GM23248 (cell line): ENCODE results near the gene INCA1. TPM values are rescaled to one million over a fixed set of nuclear protein-coding genes. Genes with fewer than 3 reads are reported as not detected.

Experiments used
- DNase-seq: peaks from one replicate; pipeline ENCODE4 v3.0.0-alpha.2; 2015
- H2AFZ ChIP-seq: fragments of 200-600 bp; sonication (generic); 2 replicates; pipeline ENCODE4 v1.6.1; 2016; ENCODE audit warnings: antibody characterized with exemption
- H3F3A ChIP-seq: fragments of 200-600 bp; sonication (generic); 2 replicates; pipeline ENCODE4 v1.6.1; 2016; ENCODE audit warnings: mild to moderate bottlenecking, antibody characterized with exemption, mixed run types; ENCODE audit not compliant: insufficient read depth
- H3K27ac ChIP-seq: fragments of 200-600 bp; sonication (generic); 2 replicates; pipeline ENCODE4 v1.5.1; 2016; ENCODE audit warnings: mild to moderate bottlenecking
- H3K27me3 ChIP-seq: fragments of 200-600 bp; sonication (generic); replicated peaks from 2 replicates; pipeline ENCODE4 v1.6.1; 2016; ENCODE audit warnings: mild to moderate bottlenecking; ENCODE audit not compliant: insufficient read depth
- H3K36me3 ChIP-seq: fragments of 200-600 bp; sonication (generic); 2 replicates; pipeline ENCODE4 v1.6.1; 2016; ENCODE audit warnings: low read depth, mild to moderate bottlenecking
- H3K4me1 ChIP-seq: fragments of 200-600 bp; sonication (generic); 2 replicates; pipeline ENCODE4 v1.6.1; 2016; ENCODE audit warnings: mild to moderate bottlenecking; ENCODE audit not compliant: insufficient read depth
- H3K4me2 ChIP-seq: fragments of 200-600 bp; sonication (generic); one replicate; pipeline ENCODE4 v1.6.1; 2016; ENCODE audit warnings: mild to moderate bottlenecking; ENCODE audit not compliant: unreplicated experiment
- H3K4me3 ChIP-seq: fragments of 200-600 bp; sonication (generic); 2 replicates; pipeline ENCODE4 v1.5.1; 2016; ENCODE audit warnings: mild to moderate bottlenecking
- H3K79me2 ChIP-seq: fragments of 200-600 bp; sonication (generic); 2 replicates; pipeline ENCODE4 v1.6.1; 2016; ENCODE audit warnings: mild to moderate bottlenecking; ENCODE audit not compliant: insufficient read depth
- H3K9ac ChIP-seq: fragments of 200-600 bp; sonication (generic); 2 replicates; pipeline ENCODE4 v1.6.1; 2016; ENCODE audit warnings: mild to moderate bottlenecking
- H3K9me2 ChIP-seq: fragments of 200-600 bp; sonication (generic); 2 replicates; pipeline ENCODE4 v1.6.1; 2016; ENCODE audit warnings: mixed run types, mild to moderate bottlenecking, moderate library complexity; ENCODE audit not compliant: insufficient read depth
- H3K9me3 ChIP-seq: fragments of 200-600 bp; sonication (generic); one replicate; pipeline ENCODE4 v1.6.1; 2017; ENCODE audit warnings: low read depth
- H4K20me1 ChIP-seq: fragments of 200-600 bp; sonication (generic); 2 replicates; pipeline ENCODE4 v1.6.0; 2016; ENCODE audit not compliant: insufficient read depth
- EZH2 ChIP-seq: fragments of 200-600 bp; sonication (generic); IDR thresholded peaks from 2 replicates; pipeline ENCODE4 v1.6.1; 2018; ENCODE audit warnings: antibody characterized with exemption, mild to moderate bottlenecking; ENCODE audit not compliant: insufficient read depth, poor library complexity, severe bottlenecking
- EZH2phosphoT487 ChIP-seq: fragments of 200-600 bp; sonication (generic); IDR thresholded peaks from 2 replicates; pipeline ENCODE4 v1.6.1; 2018; ENCODE audit warnings: antibody characterized with exemption, moderate library complexity, mild to moderate bottlenecking, low read depth; ENCODE audit not compliant: insufficient read depth
- WGBS, 2 experiments: methylation state at CpG; one replicate each; pipeline ENCODE4 v1.1.6; 2015 to 2017; ENCODE audit warnings: low lambda C conversion rate in 2 of 2, low coverage in 1 of 2; ENCODE audit errors: missing lambda C conversion rate in 2 of 2; 5-methylcytosine and 5-hydroxymethylcytosine counted together
- in situ Hi-C: fragments of 300-500 bp; cut with MboI; formaldehyde crosslinking; loops from 2 replicates; pipeline ENCODE4 v1.15.0; 2020
- polyA plus RNA-seq: library from polyadenylated mRNA; unstranded; fragments of >200 nt; fragmentation: Nextera tagmentation; extraction: Ambion mirVana; gene quantifications from 2 replicates; pipeline ENCODE4 v1.2.1, GENCODE V29; 2016
- total RNA-seq: library from RNA; depleted of rRNA; stranded (reverse); fragments of >200 nt; shearing (Covaris generic); gene quantifications from 2 replicates; pipeline ENCODE4 v1.2.3, GENCODE V29; 2014; rRNA removed

INCA1 gene
- 0.32 and 1.0 TPM in 2 replicates for total RNA-seq
- 0.51 and 1.2 TPM in 2 replicates for polyA plus RNA-seq

DNA sequence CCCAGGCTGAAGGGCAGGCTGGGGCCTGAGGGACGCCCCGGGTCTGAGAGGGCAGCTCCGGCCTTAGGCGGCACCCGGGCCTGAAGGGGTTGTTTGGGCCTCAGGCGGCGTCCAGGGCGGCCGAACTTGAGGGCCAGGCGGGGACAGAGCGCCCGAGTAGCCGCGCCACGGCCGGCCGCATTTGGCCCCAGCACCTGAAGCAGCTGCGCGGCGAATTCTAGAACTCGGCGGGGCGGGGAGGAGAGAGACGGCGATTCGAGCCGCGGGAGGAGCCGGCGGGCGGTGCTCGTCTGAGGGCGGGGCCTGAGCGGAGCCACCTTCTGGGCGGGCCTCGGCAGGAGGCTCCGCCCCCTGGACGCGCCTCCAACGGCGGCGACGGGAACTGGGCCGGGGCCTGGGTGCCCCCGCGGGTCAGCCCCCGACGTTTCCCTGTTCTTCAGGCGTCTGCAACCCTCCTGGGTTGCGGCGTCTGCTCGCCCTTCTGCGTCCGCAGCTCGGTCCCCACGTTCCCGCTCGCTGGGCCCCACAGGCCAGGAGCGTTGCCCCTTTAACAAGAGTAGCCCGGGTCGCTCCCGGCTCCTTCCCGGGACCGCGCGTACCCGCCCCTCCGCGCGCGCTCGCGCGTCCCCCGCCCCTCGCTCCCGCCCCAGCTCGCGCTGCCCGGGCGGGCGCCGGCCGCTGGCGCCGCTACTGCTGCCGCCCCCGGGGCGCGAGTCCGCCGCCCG lies at the start of gene INCA1, which contains the start of gene KIF1C:
INCA1 (minus strand) TSS at position 221 of the 725 bp plus-strand sequence. CDS start 3,085 bp downstream, outside the sequence.
KIF1C (plus strand) TSS at position 649 of the 725 bp plus-strand sequence. CDS start 2,297 bp downstream, outside the sequence.
- Histone ChIP-seq H3F3A (no peaks in the 10 kb centered on the region), H3K9me3 (no peaks in the 10 kb centered on the region), H3K4me3 (peak within 1 kb of the TSS; percentile 94), H3K27ac (0 out of 2 replicates have a peak within 1 kb of the TSS, but pooled peaks have one; percentile 18), H3K4me2 (peak within 1 kb of the TSS; percentile 86), H2AFZ (peak within 1 kb of the TSS; percentile 73), H4K20me1 (no peaks in the 10 kb centered on the region), H3K9ac (peak within 1 kb of the TSS; percentile 80), H3K79me2 (peaks cover 42% of the 10 kb centered on the region), H3K27me3 (no peaks in the 10 kb centered on the region), H3K9me2 (no peaks in the 10 kb centered on the region), H3K36me3 (no peaks in the 10 kb centered on the region; the same call in 1 of the 2 replicates), H3K4me1 (peaks cover 13% of the 10 kb centered on the region; the same call in 1 of the 2 replicates)
- in situ Hi-C loops: no loop called here
- TF ChIP-seq EZH2phosphoT487 (no peak), EZH2 (no peak)
- DNase-seq: peak; percentile 97
- 1 to 2% methylated on average over 35 of the region's 93 CpGs for WGBS, 2 experiments

GRCh38 chr17:5045496-5045895 lies 48.2 kb upstream of the INCA1 start:
- no peak overlapping the region for H3K9ac ChIP-seq
- no peaks in the 10 kb centered on the region for H3K36me3 ChIP-seq
- H3K27ac ChIP-seq: no peak overlapping the region
- H3K4me2 ChIP-seq: no peak overlapping the region
- H3K4me3 ChIP-seq: no peak overlapping the region
- no peaks in the 10 kb centered on the region for H3F3A ChIP-seq
- H3K27me3 ChIP-seq: no peaks in the 10 kb centered on the region
- no peak for TF ChIP-seq EZH2phosphoT487
- no peak for TF ChIP-seq EZH2
- no peaks in the 10 kb centered on the region for H3K9me2 ChIP-seq
- no peaks in the 10 kb centered on the region for H3K9me3 ChIP-seq
- 85 to 88% methylated on average over 6 of the region's 6 CpGs for WGBS, 2 experiments
- H2AFZ ChIP-seq: no peak overlapping the region
- in situ Hi-C loops: no loop called here
- H3K79me2 ChIP-seq: no peaks in the 10 kb centered on the region
- no peak for DNase-seq
- no peaks in the 10 kb centered on the region for H3K4me1 ChIP-seq
- no peaks in the 10 kb centered on the region for H4K20me1 ChIP-seq

- in situ Hi-C loops: no loop called here
- H3K9me3 ChIP-seq: no peaks in the 10 kb centered on the region
- 68 to 78% methylated on average over 5 of the region's 5 CpGs for WGBS, 2 experiments
These were observed 47.3 kb upstream of the INCA1 start for GRCh38 chr17:5044630-5045029.

DNA sequence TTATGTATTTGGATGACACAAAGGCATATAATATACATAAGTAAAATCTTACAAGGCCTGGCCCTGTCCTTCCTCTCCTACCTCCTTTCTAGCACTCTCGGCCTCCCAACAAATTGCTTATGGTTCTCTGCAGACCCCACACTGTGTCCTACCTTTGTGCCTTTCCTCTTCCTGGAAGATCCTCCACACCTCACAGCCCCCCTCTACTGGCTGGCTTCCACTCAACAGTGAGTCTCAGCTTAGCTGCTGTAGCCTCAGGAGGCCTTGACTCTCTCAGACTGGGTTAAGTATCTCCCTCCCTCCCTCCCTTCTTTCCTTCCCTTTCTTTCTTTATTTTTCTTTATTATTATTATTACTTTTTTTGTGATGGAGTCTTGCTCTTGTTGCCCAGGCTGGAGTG lies 46.2 kb upstream of the INCA1 start:
- no peaks in the 10 kb centered on the region for H3K36me3 ChIP-seq
- H4K20me1 ChIP-seq: no peaks in the 10 kb centered on the region
- WGBS, 2 experiments: 95 to 100% methylated on average over 1 of the region's 1 CpG
- no peaks in the 10 kb centered on the region for H3K9me3 ChIP-seq
- H2AFZ ChIP-seq: no peak overlapping the region
- H3K4me2 ChIP-seq: no peak overlapping the region
- H3K27ac ChIP-seq: no peak overlapping the region
- no peaks in the 10 kb centered on the region for H3K9me2 ChIP-seq
- in situ Hi-C loops: no loop called here
- no peaks in the 10 kb centered on the region for H3K27me3 ChIP-seq
- TF ChIP-seq EZH2phosphoT487 (no peak), EZH2 (no peak)
- DNase-seq: no peak
- no peaks in the 10 kb centered on the region for H3K79me2 ChIP-seq
- H3K4me3 ChIP-seq: no peak overlapping the region
- no peaks in the 10 kb centered on the region for H3F3A ChIP-seq
- no peak overlapping the region for H3K9ac ChIP-seq
- no peaks in the 10 kb centered on the region for H3K4me1 ChIP-seq

More at GRCh38 chr17:5044630-5045029, 47.3 kb upstream of the INCA1 start:
- Histone ChIP-seq H3K4me1 (no peaks in the 10 kb centered on the region), H3K79me2 (no peaks in the 10 kb centered on the region), H3K9me2 (no peaks in the 10 kb centered on the region), H3K9ac (no peak overlapping the region), H3K27me3 (no peaks in the 10 kb centered on the region), H3K4me3 (no peak overlapping the region), H3K36me3 (no peaks in the 10 kb centered on the region), H3K27ac (no peak overlapping the region), H3K4me2 (no peak overlapping the region), H2AFZ (no peak overlapping the region), H4K20me1 (no peaks in the 10 kb centered on the region), H3F3A (no peaks in the 10 kb centered on the region)
- DNase-seq: no peak
- TF ChIP-seq EZH2phosphoT487 (no peak), EZH2 (no peak)
